Calu3 (cell line): Measurements from ENCODE around the gene OBP2B. TPM values are rescaled to one million over a fixed set of nuclear protein-coding genes. Genes with fewer than 3 reads are reported as not detected.
"Not testable (repeated sequence)": the region's sequence is repeated elsewhere in the genome, so short reads cannot be mapped to it uniquely, and the experiment has no call there.

Experiments used
- BruUV-seq: library from RNA; stranded (reverse); fragments of 400-500 nt; replicated peaks from 2 replicates; lab custom pipeline; 2021; lab: Mats Ljungman, UMichigan
- CTCF ChIA-PET: fragments of 300-600 bp; sonication (Branson Sonifier 250); formaldehyde crosslinking; loops from one replicate; lab custom pipeline; 2022; ENCODE audit warnings: antibody characterized with exemption; lab: Charles Lee
- DNase-seq: peaks from one replicate; pipeline ENCODE4 v3.0.0; 2022
- H3K27ac Mint-ChIP-seq: one replicate; pipeline ENCODE4 v1.8.0; 2022; ENCODE audit warnings: mixed read lengths; ENCODE audit not compliant: unreplicated experiment
- H3K27me3 Mint-ChIP-seq: one replicate; pipeline ENCODE4 v1.8.0; 2022; ENCODE audit warnings: mixed read lengths; ENCODE audit not compliant: unreplicated experiment
- H3K36me3 Mint-ChIP-seq: one replicate; pipeline ENCODE4 v1.8.0; 2022; ENCODE audit warnings: mild to moderate bottlenecking, moderate library complexity, mixed read lengths; ENCODE audit not compliant: insufficient read depth, unreplicated experiment
- H3K4me1 Mint-ChIP-seq: one replicate; pipeline ENCODE4 v1.8.0; 2022; ENCODE audit warnings: mild to moderate bottlenecking, low read depth, mixed read lengths; ENCODE audit not compliant: unreplicated experiment
- H3K4me3 Mint-ChIP-seq: one replicate; pipeline ENCODE4 v1.8.0; 2022; ENCODE audit warnings: mild to moderate bottlenecking, low read depth, moderate library complexity, mixed read lengths; ENCODE audit not compliant: unreplicated experiment
- H3K9me3 Mint-ChIP-seq: one replicate; pipeline ENCODE4 v1.8.0; 2022; ENCODE audit warnings: low read depth, mixed read lengths; ENCODE audit not compliant: unreplicated experiment
- CTCF ChIP-seq: fragments of 200-600 bp; IDR thresholded peaks from one replicate; pipeline ENCODE4 v1.8.0; 2022; ENCODE audit warnings: antibody characterized with exemption; ENCODE audit not compliant: unreplicated experiment
- intact Hi-C: fragments of 100-400 bp; cut with micrococcal nuclease; formaldehyde crosslinking; loops from one replicate; pipeline ENCODE4 v1.10.0; 2022; ENCODE audit not compliant: unreplicated experiment
- total RNA-seq: library from RNA; stranded (reverse); gene quantifications from 2 replicates; pipeline ENCODE4 v1.2.3, GENCODE V29; 2022

OBP2B gene
- total RNA-seq, 1 experiment from 2014 or later: not detected

- Mint-ChIP-seq H3K27ac (no peak overlapping the region), H3K4me1 (no peaks in the 10 kb centered on the region), H3K36me3 (no peaks in the 10 kb centered on the region), H3K9me3 (no peaks in the 10 kb centered on the region), H3K27me3 (peaks cover 46% of the 10 kb centered on the region), H3K4me3 (no peak overlapping the region)
- CTCF ChIA-PET: no interaction called here
- no peak for DNase-seq
- no TSS peak for BruUV-seq
- TF ChIP-seq CTCF: no peak
- intact Hi-C loops: no loop called here
These were observed 12.2 kb upstream of the OBP2B start for GRCh38 chr9:133221177-133221809.

GRCh38 chr9:133218049-133218975 lies 9.3 kb upstream of the OBP2B start:
- DNase-seq, intact Hi-C loops, CTCF ChIA-PET, H3K9me3 Mint-ChIP-seq, BruUV-seq, H3K27ac Mint-ChIP-seq, H3K36me3 Mint-ChIP-seq, H3K4me3 Mint-ChIP-seq: not testable (repeated sequence)
- peaks cover 46% of the 10 kb centered on the region for H3K27me3 Mint-ChIP-seq
- H3K4me1 Mint-ChIP-seq: peaks cover 11% of the 10 kb centered on the region

GRCh38 chr9:133217333-133217988 lies 8.4 kb upstream of the OBP2B start:
- H3K36me3 Mint-ChIP-seq, H3K9me3 Mint-ChIP-seq, H3K4me3 Mint-ChIP-seq, intact Hi-C loops, DNase-seq, H3K27ac Mint-ChIP-seq, CTCF ChIA-PET, BruUV-seq: not testable (repeated sequence)
- Mint-ChIP-seq H3K27me3 (peaks cover 46% of the 10 kb centered on the region), H3K4me1 (peaks cover 11% of the 10 kb centered on the region)

- CTCF ChIA-PET, H3K36me3 Mint-ChIP-seq, DNase-seq, H3K9me3 Mint-ChIP-seq, H3K4me3 Mint-ChIP-seq, BruUV-seq, intact Hi-C loops, H3K27ac Mint-ChIP-seq: not testable (repeated sequence)
- peaks cover 23% of the 10 kb centered on the region for H3K4me1 Mint-ChIP-seq
- peaks cover 24% of the 10 kb centered on the region for H3K27me3 Mint-ChIP-seq
These were observed 5.2 kb upstream of the OBP2B start for GRCh38 chr9:133214276-133214675.

GRCh38 chr9:133210609-133211008 lies 1.6 kb upstream of the OBP2B start:
- peaks cover 23% of the 10 kb centered on the region for H3K4me1 Mint-ChIP-seq
- no TSS peak for BruUV-seq
- H3K27ac Mint-ChIP-seq: no peak overlapping the region
- H3K36me3 Mint-ChIP-seq: no peaks in the 10 kb centered on the region
- intact Hi-C loops: no loop called here
- DNase-seq: no peak
- no peak for TF ChIP-seq CTCF
- H3K27me3 Mint-ChIP-seq: no peaks in the 10 kb centered on the region
- H3K9me3 Mint-ChIP-seq: no peaks in the 10 kb centered on the region
- CTCF ChIA-PET: no interaction called here
- no peak overlapping the region for H3K4me3 Mint-ChIP-seq
